IPS-NIHi7 (cell line): ENCODE results near the gene UTF1.
A peak's percentile ranks its signal among the peaks of the same experiment; 100 is the strongest.
"Not testable (repeated sequence)": the region's sequence is repeated elsewhere in the genome, so short reads cannot be mapped to it uniquely, and the experiment has no call there.

Source experiments
- DNase-seq: peaks from one replicate; pipeline ENCODE4 v3.0.0; 2012; ENCODE audit warnings: mixed read lengths; ENCODE audit errors: extremely low spot score

The UTF1 gene

DNA sequence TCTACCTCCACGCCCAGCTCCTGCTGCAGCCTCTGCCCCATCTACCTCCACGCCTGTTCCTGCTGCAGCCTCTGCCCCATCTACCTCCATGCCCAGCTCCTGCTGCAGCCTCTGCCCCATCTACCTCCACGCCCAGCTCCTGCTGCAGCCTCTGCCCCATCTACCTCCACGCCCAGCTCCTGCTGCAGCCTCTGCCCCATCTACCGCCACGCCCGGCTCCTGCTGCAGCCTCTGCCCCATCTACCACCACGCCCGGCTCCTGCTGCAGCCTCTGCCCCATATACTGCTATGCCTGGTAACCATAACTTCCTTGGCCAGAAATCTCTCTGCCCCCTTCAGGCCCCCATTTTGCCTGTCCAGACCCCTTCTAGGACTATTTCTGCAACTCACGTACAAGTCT is 35.0 kb downstream of the UTF1 start:
- DNase-seq = not testable (repeated sequence)

DNA sequence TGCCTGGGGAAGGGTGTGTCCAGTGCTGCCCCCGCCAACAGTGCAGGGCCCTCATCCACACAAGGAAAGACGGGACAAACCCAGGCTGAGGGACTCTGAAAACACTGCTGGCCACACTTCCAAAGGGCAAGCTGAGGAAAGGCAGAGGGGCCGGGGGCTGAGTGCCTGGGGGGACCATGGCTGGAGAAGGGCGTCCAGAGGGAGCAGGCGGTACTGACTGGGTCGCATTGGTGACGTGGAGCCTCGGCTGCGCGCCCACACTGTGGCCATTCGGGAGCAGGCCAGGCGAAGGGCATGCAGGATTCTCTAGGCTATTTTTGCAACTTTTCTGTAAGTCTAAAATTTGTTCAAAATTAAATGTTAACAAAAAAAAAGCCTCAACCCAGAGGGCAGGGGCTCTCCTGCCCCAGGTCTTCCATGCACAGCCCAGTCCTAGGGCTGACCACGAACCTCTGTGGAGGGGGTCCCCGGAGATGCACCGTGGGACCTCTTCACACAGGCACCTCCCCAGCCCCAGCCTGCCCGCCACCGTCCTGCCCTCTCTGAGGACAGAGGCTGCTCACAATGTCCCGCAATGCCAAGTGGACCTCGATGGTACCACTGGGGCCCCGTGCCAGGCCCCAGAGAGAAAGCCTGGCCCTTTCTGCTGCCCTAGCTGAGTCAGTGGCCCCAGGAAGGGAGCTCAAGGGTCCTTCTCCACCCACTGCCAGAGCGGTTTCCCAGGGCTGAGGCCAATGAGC is 36.2 kb downstream of the UTF1 start:
- DNase-seq = no peak

DNA sequence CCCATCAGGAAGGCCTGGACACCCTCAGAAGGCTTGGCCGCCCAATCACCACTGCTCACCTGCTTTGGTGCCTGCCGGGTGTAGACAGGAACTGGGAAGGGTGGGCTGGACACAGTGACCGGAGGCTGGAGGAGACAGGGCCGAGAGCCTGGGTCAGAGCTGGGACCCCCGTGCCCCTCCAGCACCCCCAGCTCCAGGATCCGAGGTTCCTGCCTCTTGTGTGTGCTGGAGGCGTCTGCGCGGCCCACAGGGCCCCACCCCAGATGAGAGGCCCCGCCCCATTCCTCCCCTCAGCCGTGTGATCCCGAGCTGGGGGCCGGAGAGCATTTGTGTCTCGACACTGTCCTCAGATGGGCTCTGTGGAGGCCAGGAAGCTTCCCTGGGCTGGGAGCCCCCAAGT is 37.3 kb downstream of the UTF1 start:
- no peak for DNase-seq

DNA sequence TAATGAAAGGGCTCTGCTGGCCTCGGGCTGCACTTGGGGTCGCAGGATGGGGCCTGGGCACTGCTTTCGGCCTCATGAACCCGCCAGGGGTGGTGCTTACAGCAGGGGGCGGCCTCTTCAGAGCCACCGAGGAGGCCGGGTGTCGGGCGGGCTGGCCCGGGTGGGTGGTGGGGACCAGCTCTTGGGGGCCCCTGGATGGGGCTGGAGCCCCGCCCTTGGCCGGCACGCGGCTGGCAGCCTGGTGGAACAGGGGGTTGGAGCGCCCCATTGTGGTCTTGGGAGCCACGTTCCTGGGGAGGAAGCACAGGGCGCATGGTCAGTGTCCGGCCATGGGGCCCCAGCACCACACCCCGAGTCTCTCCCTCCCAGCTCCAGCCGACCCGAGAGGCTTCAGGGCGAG is 37.8 kb downstream of the UTF1 start:
- DNase-seq = no peak

DNA sequence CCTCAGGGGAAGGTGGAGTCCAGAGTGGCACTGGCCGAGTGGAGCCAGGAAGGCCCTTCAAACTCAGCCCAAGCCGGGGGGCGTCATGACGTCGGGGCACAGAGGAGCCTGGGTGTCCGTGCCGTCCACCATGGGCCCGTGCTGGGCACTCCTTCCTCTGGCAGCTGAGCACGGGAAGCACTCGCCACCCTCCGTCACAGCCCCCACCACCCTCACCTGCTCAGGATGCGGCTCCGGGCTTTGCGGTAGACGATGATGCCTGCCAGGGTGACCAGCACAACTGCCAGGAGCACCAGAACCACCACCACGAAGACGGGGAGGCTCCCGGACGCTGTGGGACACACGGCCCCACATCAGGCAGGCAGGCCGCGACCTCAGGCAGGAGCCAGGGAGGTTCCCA is 38.5 kb downstream of the UTF1 start:
- DNase-seq = no peak

DNA sequence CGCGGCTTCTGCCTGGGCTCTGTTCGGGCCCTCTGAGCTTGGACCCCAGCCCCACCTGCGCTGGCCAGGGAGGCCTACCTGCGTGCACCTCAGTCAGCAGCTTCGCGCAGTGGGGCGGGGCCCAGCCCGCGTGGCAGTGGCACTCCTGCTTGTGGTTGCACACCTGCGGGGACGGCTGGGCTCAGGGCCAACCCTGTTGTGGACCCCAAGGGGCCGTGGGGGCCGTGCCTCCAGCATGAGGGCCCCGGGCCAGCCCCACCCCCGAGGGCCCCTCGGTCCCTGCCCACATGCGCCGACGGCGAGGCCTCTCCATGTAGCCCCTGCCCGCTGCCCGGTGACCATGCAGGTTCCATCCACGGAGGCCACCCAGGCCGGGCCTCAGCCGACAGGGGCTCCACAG is 39.4 kb downstream of the UTF1 start:
- DNase-seq = no peak

DNA sequence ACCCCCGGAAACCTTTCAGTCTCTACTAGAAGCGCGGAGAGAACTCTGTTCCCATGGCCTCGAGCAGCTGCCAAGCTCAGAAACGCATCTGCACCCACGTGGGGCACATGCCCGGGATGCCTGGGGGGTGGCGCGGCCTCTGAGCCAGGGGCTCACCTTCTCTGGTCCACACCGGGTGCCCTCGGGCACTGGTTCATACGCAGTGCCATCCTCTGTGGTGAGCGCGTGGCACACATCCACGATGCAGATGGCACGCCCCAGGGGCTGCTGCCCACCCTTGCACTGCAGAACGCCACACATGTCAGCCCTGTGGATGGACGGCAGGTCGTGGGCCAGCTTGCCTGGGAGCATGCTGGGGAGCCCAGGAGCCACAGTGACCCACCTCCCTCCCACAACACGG is 40.2 kb downstream of the UTF1 start:
- DNase-seq = no peak

DNA sequence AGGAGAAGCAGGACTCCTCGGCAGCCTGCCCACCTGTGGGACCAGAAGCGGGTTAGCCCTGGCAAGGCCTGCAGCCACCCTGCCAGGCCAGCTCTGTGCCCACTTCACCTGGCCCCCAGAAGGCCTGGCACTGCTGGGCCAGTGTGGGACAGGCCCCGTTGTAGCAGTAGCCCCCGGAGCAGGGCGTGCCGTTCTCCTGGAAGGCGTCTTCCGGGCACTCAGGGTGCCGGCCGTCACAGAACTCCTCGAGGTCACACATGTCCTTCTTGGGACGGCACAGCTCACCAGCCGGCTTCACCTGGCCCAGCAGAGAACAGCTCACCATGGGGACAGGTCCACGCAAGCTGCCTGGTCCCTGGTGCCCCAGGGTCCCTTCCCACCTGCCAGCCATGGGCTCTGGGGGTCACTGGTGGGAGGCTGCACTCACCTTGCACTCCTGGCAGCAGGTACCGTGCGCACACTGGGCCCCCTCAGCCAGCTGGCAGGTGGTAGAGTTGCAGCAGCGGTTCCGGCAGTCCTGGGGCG is 40.8 kb downstream of the UTF1 start:
- no peak for DNase-seq

DNA sequence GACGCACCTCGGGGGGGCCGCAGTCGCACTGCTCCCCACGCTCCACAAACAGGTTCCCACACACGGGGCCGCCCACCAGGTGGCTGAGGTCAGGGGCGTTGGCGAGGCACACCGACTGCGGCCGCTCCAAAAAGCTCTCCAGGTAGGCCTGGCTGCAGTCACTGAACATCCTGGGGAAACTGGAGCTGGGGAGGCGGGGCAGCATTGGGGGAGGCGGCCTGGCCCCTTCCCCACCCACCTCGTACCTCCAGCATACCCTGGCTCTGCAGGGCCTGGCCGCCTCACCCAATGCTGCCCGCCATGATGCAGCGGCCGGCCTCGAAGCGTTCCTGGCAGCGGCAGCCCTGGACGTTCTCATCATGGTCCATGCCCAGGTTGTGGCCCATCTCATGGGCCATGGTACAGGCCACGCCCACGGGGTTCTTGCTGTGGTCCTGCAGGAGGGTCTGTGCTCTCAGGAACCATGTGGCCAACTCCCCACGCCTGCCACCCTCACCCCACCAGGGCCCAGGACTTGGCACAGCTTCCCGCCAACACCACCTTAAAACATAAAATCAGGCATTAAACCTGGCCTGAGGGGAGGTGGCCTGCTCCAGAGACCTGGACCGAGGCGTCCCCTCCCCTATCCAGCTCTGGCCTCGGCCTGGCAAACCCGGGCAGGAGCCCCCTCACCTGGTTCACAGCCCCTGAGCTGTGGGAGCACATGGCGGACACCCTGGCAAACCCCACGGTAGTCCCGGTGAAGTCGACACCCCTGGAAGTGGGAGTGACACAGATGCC is 41.7 kb downstream of the UTF1 start:
- DNase-seq = no peak

DNA sequence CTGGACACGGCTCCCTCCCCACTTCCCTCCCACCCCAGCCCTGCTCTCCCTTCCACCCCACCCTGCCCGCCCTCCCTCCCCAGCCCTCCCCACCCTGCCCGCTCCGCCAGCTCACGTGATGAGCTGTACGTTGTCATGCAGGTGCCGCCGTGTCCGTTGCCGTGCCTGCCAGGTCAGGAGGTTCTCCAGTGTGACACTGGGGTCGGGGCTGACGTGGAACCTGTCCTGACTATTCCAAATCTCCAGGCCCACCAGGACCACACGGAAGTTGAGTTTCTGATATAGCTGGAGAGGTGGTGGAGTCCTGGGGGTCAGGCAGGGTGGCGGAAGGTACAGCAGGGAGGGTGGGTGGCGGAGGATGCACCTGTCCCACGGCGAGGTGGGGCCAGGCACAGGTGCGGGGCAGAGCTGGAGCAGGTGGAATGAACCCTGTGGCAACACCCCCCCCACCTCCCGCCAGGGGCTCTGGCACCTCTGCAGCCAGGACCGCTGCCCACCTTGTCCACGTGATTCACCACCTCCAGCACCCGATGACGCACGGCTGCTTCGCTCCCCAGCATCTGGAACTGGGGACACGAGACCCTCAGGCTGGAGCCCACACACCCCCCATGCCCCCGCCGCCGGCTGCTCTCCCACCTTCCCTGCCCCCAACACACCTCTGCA is 42.4 kb downstream of the UTF1 start:
- DNase-seq = no peak

DNA sequence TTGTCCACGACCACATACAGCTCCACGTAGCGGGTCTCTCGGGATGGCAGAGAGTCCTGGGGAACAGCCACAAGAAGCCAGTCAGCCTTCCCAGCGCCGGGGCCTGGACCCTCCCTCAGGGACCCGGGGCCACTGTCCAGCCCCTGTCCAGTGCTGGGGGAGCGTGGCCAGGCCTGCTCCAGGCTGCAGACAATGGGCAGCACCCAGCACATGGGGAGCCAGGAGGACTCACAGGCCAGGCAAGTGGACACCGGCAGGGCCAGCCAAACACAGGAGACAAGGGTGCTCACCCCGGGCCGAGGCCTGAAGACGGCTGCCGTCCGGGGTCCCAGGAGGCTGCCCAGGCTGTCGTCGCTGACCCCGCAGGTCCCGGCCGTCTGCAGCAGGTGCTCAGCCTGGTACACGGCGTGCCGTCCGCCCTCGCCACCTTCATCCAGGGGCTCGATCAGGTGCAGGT is 43.0 kb downstream of the UTF1 start:
- no peak for DNase-seq

DNA sequence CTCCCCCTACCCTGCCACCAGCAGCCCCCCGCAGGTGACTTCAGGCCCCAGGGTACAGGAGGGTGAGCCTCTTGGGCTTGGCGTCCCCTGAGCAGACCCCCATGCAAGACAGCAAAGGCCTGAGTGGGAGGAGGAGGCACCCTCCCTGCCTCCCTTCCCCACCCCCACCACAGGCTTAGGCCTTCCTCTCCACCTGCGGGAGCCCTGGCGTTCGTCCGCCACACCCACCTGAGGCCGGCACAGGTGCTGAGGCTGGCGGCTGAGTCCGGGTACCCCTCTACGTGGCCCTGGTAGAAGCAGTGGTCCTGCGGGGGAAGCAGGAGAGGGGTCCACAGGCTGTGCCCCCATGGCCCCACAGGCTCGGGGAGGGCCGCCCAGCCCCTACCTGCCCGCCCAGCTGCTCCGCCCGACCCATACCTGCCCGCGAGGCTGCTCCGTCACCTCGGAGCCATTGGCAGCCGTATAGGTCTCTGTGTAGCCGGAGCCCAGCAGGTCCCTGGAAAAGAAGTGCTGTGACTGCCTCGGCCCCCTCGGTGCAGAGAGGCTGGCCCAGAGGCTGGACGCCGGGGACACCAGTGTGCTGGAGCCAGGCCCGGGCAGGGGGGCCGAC is 43.6 kb downstream of the UTF1 start:
- DNase-seq = no peak

DNA sequence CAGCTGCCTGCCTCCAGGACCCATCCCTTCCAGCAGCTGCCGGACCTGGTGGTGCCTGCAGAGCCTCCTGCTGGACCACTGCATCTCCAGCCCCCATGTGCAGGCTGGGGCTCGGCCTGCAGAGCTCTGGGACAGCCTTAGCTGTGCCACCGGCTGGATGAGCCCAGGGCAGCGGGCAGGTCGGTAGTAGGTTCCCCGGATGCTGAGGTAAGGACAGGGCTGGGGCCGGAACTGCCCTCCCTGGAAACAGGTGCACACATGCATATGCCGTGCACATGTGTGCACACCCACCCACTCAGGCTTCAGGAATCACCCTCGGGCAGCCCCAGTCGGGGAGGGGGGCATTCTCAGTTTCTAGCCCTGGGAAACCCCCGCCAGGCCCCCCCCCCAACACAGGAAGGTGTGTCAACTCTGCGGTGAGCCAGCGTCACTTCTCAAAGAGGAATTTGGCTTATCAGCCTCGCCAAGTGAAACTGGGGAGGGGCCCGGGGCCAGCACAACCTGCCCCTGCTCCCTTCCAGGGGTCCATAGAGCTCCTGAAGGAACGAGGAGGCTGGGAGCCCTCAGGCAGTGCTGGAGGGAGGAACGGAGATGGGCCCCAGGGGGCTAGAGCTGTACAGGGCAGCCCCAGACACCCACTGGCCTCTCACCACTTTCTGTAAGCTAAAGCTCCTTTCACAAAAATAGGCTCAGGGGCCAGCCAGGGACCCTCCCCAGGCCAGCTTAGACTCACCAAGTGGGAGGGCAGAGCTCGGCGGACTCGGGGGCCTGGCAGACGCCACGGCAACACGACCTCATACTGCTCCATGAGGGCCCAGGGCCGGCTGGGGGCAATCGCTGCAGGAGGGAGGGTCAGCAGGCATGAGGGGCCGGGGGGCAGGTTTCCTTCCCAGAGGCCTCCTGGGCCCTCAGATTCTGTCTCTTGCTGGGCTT is 45.0 kb downstream of the UTF1 start:
- peak; percentile 34 for DNase-seq

DNA sequence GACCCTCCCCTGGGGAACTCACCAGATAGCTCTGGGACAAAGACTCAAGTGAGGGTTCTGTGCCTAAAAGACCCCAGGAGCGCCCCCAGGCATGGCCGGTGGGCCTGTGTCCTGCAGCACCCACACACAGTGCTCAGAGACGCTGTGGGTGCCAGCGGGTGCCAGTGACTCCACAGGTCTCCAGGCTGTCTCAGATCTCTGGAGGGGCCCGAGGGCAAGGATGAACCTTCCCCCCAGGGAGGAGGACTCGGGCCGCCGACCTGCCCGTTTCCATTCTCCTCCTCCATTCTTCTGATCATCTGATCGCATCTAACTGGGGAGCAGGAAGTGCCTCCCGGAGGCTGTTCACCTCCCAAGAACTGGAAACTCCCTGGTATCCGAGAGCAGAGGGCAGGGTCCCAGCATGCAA is 45.7 kb downstream of the UTF1 start:
- DNase-seq = peak; percentile 36

DNA sequence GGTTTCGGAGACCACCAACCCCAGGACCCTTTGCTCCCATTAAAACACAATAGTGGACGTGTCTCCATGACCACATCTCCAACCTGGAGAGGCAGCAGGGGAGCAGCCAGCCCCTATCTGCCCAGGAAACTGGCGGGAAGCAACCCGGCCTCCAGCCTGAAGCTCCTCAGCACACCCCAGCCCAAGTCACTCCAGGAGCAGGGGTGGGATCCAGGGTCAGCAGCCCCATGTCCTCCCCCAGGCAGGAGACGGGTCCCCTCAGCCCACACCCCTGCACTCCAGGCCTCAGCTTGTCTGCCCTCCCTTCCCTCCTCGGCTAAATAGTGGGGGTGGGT is 46.0 kb downstream of the UTF1 start:
- DNase-seq = no peak

DNA sequence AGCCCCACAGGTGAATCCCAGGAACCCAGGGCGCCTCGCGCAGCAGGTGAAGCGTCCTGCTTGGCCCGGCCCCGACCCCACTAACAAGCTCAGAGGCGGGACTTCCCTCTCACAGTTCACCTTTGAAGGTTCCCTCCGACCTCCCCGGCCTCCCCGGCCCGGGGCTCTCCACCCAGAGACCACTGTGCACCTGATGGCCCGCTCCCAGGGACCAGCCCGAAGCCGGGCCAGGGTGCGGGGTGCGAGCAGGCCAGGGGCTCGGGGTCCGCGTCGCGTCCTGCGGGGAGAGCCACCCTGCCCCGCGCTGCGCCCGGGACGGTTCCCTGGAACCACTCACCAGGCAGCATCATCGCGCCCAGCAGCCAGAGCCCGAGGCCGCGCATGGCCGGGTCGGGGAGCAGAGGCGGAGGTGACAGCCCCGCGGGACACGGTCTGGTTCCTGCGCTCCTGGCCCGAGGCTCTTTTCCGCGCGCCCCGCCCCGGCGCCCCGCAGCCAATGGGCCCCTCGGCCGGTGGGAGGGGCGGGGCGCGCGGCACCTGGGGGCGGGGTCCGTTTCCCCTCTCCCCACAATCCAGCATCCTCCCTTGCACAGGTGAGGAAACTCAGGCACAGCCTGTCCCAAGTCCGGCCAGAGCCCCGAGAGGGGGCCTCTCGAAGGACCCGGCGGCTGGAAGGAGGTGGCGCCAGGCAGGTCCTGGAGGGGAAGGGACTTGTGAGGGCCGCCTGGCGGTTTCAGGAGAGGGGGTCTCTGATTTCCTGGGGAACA is 46.6 kb downstream of the UTF1 start, which contains the start of gene ADAM8:
Gene ADAM8 (minus strand): TSS at position 434 of the 767 bp plus-strand sequence. CDS start 51 bp downstream, at position 383.
- DNase-seq = peak; percentile 97

DNA sequence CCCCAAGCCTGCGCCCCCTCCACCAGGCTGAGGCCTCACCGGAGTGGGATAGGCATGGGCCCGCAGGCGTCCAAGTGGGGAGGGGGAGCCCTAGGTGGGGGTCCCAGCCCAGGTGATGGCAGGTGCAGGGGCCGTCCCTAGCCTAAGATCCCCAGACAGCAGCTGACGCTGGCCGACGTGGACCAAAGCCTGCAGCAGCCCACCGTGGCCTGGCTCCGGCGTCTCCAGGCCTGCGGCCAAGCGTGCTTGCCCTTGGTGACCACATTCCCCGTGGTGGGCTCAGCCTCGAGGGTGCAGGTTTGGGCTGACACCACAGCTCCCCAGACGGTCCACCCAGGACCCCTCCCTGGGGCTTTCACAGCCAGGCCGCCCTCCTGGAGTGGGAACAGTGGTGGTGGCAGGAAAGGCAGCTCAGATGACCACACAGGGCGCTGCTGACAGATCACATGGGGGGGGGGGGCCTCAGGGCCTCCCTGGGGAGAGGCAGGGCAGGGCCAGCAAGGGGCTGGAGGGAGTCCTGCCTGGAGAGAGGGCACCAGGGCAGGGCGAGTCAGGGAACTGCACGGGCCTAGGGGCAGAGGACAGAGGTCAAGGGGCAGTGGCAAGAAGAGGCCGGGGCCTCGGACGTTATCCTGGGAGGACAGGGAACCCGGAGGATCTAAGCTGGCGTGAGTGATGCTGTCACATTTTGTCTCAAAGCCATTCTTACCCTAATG is 47.4 kb downstream of the UTF1 start:
- DNase-seq = no peak

DNA sequence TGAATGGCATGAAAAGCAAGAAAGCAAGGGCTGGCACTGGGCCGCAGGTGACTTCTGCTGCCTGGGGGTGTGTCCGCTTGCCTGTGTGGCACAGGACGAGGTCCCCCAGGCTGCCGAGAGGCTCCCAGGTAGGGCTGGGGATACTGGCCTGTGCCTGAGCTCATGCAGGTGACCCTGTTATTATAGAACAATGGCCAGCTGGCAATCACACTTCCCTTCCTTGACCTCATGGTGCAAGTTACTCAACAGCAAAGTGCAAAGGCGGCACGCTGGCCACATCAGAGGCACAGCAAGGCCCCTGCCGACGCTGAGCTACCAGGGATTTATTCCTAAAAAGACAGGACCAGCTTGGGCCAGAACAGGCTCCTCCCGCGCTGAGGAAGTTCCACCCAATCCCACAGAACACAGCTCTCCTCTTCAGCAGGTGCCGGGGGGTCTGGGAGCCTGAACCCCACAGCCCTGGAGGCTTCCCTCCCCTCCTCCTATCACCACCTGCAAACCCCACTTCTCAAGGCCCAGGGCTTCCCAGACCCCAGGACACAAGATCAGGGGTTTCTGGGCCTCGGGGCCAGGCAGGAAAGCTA is 48.1 kb downstream of the UTF1 start:
- no peak for DNase-seq
